Measurements from ENCODE around the gene LARP4B. TPM values are rescaled to one million over a fixed set of nuclear protein-coding genes. Genes with fewer than 3 reads are reported as not detected.

The LARP4B gene
- total RNA-seq, 4 donors from 2014 or later = 68.6 to 113 (median 87.4) TPM

- Histone ChIP-seq H3K27me3 (no peaks in the 10 kb centered on the region), H3K27ac (peak overlapping the region in 1 of 3 donors; percentile 11), H3K9me3 (no peaks in the 10 kb centered on the region), H3K4me1 (peaks cover 42 to 51% of the 10 kb centered on the region in 2 donors), H3K36me3 (peaks cover 32% of the 10 kb centered on the region in 2 donors), H3K4me3 (replicated peaks in 1 of 3) (no peak overlapping the region)
- DNase-seq = no peak
- intact Hi-C loops (cut with DNase I) = loop anchor here (10.0 kb wide), 1 partner anchor 163 kb away; the partner anchor contains the start of gene GTPBP4
- WGBS, 2 donors = 90 to 99% methylated on average over 2 to 12 of the region's 12 CpGs
- TF ChIP-seq CTCF (IDR thresholded peaks at IDR 0.05) = no peak
These were observed 109.3 kb downstream of the LARP4B start for GRCh38 chr10:822197-822596.

- Histone ChIP-seq H3K27me3 (no peaks in the 10 kb centered on the region), H3K36me3 (peaks cover 33 to 39% of the 10 kb centered on the region in 2 donors), H3K4me3 (replicated peaks in 1 of 3) (no peak overlapping the region), H3K27ac (peak overlapping the region in 1 of 3 donors; percentile 11), H3K4me1 (peaks cover 37 to 53% of the 10 kb centered on the region in 2 donors), H3K9me3 (no peaks in the 10 kb centered on the region)
- intact Hi-C loops (cut with DNase I) = loop anchor here (10.0 kb wide), 1 partner anchor 163 kb away; the partner anchor contains the start of gene GTPBP4
- DNase-seq = no peak
- TF ChIP-seq POLR2A (IDR thresholded peaks at IDR 0.05) (no peak), CTCF (IDR thresholded peaks at IDR 0.05) (no peak)
- WGBS, 2 donors = 92 to 99% methylated on average over 5 of the region's 5 CpGs
These were observed 110.2 kb downstream of the LARP4B start for GRCh38 chr10:821322-821721.

GRCh38 chr10:819816-820215 is 111.7 kb downstream of the LARP4B start:
- intact Hi-C loops (cut with DNase I) = loop anchor here (10.0 kb wide), 1 partner anchor 165 kb away; the partner anchor contains the start of gene GTPBP4
- no peak for TF ChIP-seq CTCF (IDR thresholded peaks at IDR 0.05)
- no peak for TF ChIP-seq POLR2A (IDR thresholded peaks at IDR 0.05)
- WGBS, 2 donors = 97 to 99% methylated on average over 8 of the region's 8 CpGs
- DNase-seq = no peak
- Histone ChIP-seq H3K4me3 (replicated peaks in 1 of 3) (no peak overlapping the region), H3K4me1 (peaks cover 22 to 38% of the 10 kb centered on the region in 2 donors), H3K27ac (no peak overlapping the region), H3K9me3 (no peaks in the 10 kb centered on the region), H3K36me3 (peaks cover 36 to 49% of the 10 kb centered on the region in 2 donors), H3K27me3 (no peaks in the 10 kb centered on the region)

- Histone ChIP-seq H3K4me3 (replicated peaks in 1 of 3) (no peak overlapping the region), H3K36me3 (peaks cover 40 to 54% of the 10 kb centered on the region in 2 donors), H3K4me1 (peaks cover 18 to 33% of the 10 kb centered on the region in 2 donors), H3K9me3 (no peaks in the 10 kb centered on the region), H3K27me3 (no peaks in the 10 kb centered on the region), H3K27ac (peak overlapping the region in 1 of 3 donors; percentile 19)
- 90 to 94% methylated on average over 9 of the region's 9 CpGs for WGBS, 2 donors
- DNase-seq = no peak
- TF ChIP-seq CTCF (IDR thresholded peaks at IDR 0.05) (no peak), POLR2A (IDR thresholded peaks at IDR 0.05) (no peak)
- intact Hi-C loops (cut with DNase I) = no loop called here
These were observed 112.2 kb downstream of the LARP4B start for GRCh38 chr10:819326-819725.

GRCh38 chr10:818526-819220 is 112.8 kb downstream of the LARP4B start:
- Histone ChIP-seq H3K9me3 (no peaks in the 10 kb centered on the region), H3K27ac (peak overlapping the region in 1 of 3 donors; percentile 57), H3K36me3 (peaks cover 43 to 59% of the 10 kb centered on the region in 2 donors), H3K4me3 (replicated peaks in 1 of 3) (no peak overlapping the region), H3K27me3 (no peaks in the 10 kb centered on the region), H3K4me1 (peaks cover 12 to 27% of the 10 kb centered on the region in 2 donors)
- no peak for TF ChIP-seq CTCF (IDR thresholded peaks at IDR 0.05)
- no peak for TF ChIP-seq POLR2A (IDR thresholded peaks at IDR 0.05)
- WGBS, 2 donors = 87% methylated on average over 9 of the region's 9 CpGs
- no peak for DNase-seq
- intact Hi-C loops (cut with DNase I) = no loop called here
